ENCODE measurements around the gene HYCC1. TPM values are rescaled to one million over a fixed set of nuclear protein-coding genes. Genes with fewer than 3 reads are reported as not detected.
"Not testable (repeated sequence)": the region's sequence is repeated elsewhere in the genome, so short reads cannot be mapped to it uniquely, and the experiment has no call there.

Gene HYCC1
- total RNA-seq, 1 experiment from 2014 or later = 52.3 TPM

GRCh38 chr7:22979251-22979650, 34.7 kb downstream of the HYCC1 start:
- no peak for DNase-seq (ENCODE audit: low read depth, low spot score)
- no peak for ATAC-seq
- POLR2A ChIA-PET = no interaction called here
- Histone ChIP-seq H3K27ac (ENCODE audit: low read length) (no peak overlapping the region), H3K27me3 (ENCODE audit: control insufficient read depth, insufficient read depth, low read length) (no peaks in the 10 kb centered on the region), H3K4me1 (ENCODE audit: control insufficient read depth, insufficient read depth, low read length) (no peaks in the 10 kb centered on the region), H3K36me3 (ENCODE audit: control insufficient read depth, insufficient read depth, low read length) (no peaks in the 10 kb centered on the region), H3K9me3 (ENCODE audit: control insufficient read depth, insufficient read depth, low read depth, low read length) (no peaks in the 10 kb centered on the region), H3K4me3 (ENCODE audit: low read depth in 2 of 2, low read length in 2 of 2) (no peak overlapping the region)
- in situ Hi-C loops (cut with HindIII; ENCODE audit: low pct_unique_long_range_greater_than_20kb, low sequenced_read_pairs) (no loop called here), intact Hi-C loops (cut with micrococcal nuclease; ENCODE audit: unreplicated experiment) (no loop called here)
- TF ChIP-seq REST (IDR thresholded peaks at IDR 0.05; ENCODE audit: insufficient read depth in 1 of 2, low read depth in 2 of 2, low read length in 1 of 2) = no peak
- TF ChIP-seq POLR2AphosphoS5 (IDR thresholded peaks at IDR 0.05; ENCODE audit: low read depth, low read length) = no peak
- TF ChIP-seq SIN3A (IDR thresholded peaks at IDR 0.05; ENCODE audit: borderline replicate concordance, insufficient read depth, low read depth, low read length) = no peak
- no peak for TF ChIP-seq CTCF (IDR thresholded peaks at IDR 0.05)
- TF ChIP-seq TCF7L2 (IDR thresholded peaks at IDR 0.05; ENCODE audit: low read depth, low read length) = no peak
- CTCF ChIA-PET = no interaction called here
- BruUV-seq (replicated peaks) = no TSS peak

GRCh38 chr7:22974636-22975035, 39.3 kb downstream of the HYCC1 start:
- CTCF ChIA-PET = not testable (repeated sequence)

GRCh38 chr7:22972207-22972606, 41.7 kb downstream of the HYCC1 start:
- intact Hi-C loops (cut with micrococcal nuclease; ENCODE audit: unreplicated experiment) = no loop called here
- CTCF ChIA-PET = no interaction called here
- POLR2A ChIA-PET = no interaction called here
- in situ Hi-C loops (cut with HindIII; ENCODE audit: low pct_unique_long_range_greater_than_20kb, low sequenced_read_pairs) = no loop called here
- H3K9me3 ChIP-seq (ENCODE audit: control insufficient read depth, insufficient read depth, low read depth, low read length) = no peaks in the 10 kb centered on the region
- no peak for DNase-seq (ENCODE audit: low read depth, low spot score)
- H3K36me3 ChIP-seq (ENCODE audit: control insufficient read depth, insufficient read depth, low read length) = no peaks in the 10 kb centered on the region
- no peak overlapping the region for H3K27ac ChIP-seq (ENCODE audit: low read length)
- H3K27me3 ChIP-seq (ENCODE audit: control insufficient read depth, insufficient read depth, low read length) = no peaks in the 10 kb centered on the region
- no peaks in the 10 kb centered on the region for H3K4me1 ChIP-seq (ENCODE audit: control insufficient read depth, insufficient read depth, low read length)
- peak; percentile 69; the same call in 1 of the 2 replicates for ATAC-seq
- TF ChIP-seq POLR2AphosphoS5 (IDR thresholded peaks at IDR 0.05; ENCODE audit: low read depth, low read length) (no peak), REST (IDR thresholded peaks at IDR 0.05; ENCODE audit: insufficient read depth in 1 of 2, low read depth in 2 of 2, low read length in 1 of 2) (no peak), SIN3A (IDR thresholded peaks at IDR 0.05; ENCODE audit: borderline replicate concordance, insufficient read depth, low read depth, low read length) (no peak), CTCF (IDR thresholded peaks at IDR 0.05) (no peak), TCF7L2 (IDR thresholded peaks at IDR 0.05; ENCODE audit: low read depth, low read length) (no peak)
- no peak overlapping the region for H3K4me3 ChIP-seq (ENCODE audit: low read depth in 2 of 2, low read length in 2 of 2)
- no TSS peak for BruUV-seq (replicated peaks)

More at GRCh38 chr7:22974636-22975035, 39.3 kb downstream of the HYCC1 start:
- H3K4me3 ChIP-seq (ENCODE audit: low read depth in 2 of 2, low read length in 2 of 2); H3K27ac ChIP-seq (ENCODE audit: low read length); POLR2A ChIA-PET; H3K9me3 ChIP-seq (ENCODE audit: control insufficient read depth, insufficient read depth, low read depth, low read length); DNase-seq (ENCODE audit: low read depth, low spot score); intact Hi-C loops (cut with micrococcal nuclease; ENCODE audit: unreplicated experiment); H3K4me1 ChIP-seq (ENCODE audit: control insufficient read depth, insufficient read depth, low read length); BruUV-seq (replicated peaks); H3K27me3 ChIP-seq (ENCODE audit: control insufficient read depth, insufficient read depth, low read length); H3K36me3 ChIP-seq (ENCODE audit: control insufficient read depth, insufficient read depth, low read length); in situ Hi-C loops (cut with HindIII; ENCODE audit: low pct_unique_long_range_greater_than_20kb, low sequenced_read_pairs); ATAC-seq: not testable (repeated sequence)

Data from Panc1 (cell line).